GM18519 (cell line): ENCODE measurements around the gene GPR155.
"Not testable (repeated sequence)": the region's sequence is repeated elsewhere in the genome, so short reads cannot be mapped to it uniquely, and the experiment has no call there.

Experiments used
- ATAC-seq: cut with Tn5 transposase; IDR thresholded peaks from one replicate; pipeline ENCODE4 v1.9.1; 2021; ENCODE audit warnings: mild to moderate bottlenecking, moderate library complexity; ENCODE audit not compliant: unreplicated experiment, low FRiP score

The GPR155 gene

DNA sequence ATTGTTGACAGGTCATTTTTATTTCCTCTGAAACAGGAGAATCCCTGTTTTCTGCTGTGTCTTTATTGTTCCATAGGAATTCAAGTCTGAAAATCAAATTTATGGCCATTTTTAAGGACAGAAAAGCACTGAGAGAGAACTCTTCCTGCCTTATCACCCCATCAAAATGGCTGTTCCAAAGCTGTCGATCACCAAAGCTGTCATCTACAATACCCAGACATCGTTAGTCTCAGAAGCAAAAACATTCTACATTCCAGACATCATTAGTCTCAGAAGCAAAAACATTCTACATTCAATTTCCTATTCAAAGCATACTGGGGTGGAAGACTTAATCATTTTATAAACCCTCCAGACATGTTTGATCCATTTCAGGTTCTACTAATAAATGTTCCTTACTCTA, 46.9 kb downstream of the GPR155 start:
- no peak for ATAC-seq

DNA sequence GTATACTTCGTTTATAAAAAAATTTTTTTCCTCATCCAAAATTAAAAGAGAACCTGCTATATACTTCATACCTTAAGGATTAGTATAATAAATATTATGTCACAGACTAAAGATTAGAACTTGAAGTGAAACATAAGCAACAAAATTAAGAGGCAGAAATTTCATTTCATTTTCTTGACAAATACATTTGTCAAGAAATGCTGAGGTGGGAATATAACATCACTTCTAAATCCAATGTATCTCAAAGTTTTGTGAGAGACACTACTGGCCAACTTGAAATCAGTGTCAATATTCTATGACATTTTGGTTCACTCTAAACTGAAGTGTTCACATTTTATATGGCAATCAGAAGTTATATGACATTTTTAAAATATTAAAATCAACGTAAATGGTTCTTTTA, 47.5 kb downstream of the GPR155 start:
- ATAC-seq: no peak

DNA sequence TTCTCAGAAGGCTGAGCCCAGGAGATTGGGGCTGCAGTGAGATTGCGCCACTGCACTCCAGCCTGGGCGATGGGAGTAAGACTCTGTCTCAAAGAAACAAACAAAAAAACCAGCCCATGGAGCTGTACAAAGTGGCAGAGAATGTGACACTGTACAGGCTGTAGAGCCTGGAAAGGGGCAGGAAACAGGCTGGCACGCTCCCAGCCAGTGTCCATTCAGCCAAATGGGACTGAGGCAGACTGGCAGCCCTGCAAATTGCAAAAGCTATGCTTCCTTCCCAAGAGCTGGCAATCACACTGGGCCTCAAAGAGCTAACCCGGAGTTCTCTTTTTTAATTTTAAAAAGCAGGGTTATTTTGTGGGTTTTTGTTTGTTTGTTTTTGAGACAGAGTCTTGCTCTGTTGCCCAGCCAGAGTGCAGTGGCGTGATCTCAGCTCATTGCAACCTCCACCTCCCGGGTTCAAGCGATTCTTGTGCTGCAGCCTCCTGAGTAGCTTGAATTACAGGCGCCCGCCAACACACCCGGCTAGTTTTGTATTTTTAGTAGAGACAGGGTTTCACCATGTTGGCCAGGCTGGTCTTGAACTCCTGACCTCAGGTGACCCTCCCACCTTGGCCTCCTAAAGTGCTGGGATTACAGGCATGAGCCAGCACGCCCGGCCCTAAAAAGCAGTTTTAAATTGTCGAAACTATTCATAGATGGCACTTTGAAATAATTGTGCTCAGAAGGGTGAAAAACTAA, 48.5 kb downstream of the GPR155 start:
- ATAC-seq: no peak

DNA sequence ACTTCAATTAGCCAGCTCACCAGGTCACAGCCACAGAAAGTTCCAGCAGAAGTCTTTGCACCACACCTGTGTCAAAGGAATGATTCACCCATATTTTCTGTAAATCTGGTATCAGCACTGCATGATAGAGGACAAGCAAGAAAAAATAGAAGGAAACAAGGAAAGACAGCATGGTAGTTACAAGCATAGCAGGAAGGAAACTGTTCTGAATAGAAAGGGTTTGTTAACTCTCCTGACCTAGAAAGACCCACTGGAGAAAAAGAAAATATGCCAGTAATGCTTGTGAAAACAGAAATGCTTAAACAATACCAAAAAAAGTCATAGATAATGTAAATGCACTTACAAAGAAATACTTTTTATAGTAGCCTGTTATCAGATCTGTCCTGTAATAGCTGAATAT, 50.5 kb downstream of the GPR155 start:
- no peak for ATAC-seq

DNA sequence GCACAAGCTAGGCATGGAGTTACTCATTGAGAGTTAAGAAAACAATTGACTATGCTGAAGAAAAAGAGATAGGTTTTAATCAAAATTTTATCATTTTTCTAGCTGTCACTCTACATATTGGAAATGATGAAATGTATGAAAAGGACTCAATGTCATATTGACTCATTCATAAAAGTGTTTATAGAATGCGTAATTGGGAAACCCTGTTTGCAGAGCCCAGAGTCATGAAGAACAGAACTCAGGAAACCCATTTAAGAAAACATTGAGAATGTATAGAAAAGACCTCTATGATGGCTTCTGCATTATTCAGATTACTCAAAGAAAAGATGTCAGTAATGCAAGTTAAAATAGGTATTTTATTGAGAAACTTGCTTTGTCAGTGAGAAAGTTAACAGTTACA, 54.9 kb downstream of the GPR155 start:
- ATAC-seq: no peak

DNA sequence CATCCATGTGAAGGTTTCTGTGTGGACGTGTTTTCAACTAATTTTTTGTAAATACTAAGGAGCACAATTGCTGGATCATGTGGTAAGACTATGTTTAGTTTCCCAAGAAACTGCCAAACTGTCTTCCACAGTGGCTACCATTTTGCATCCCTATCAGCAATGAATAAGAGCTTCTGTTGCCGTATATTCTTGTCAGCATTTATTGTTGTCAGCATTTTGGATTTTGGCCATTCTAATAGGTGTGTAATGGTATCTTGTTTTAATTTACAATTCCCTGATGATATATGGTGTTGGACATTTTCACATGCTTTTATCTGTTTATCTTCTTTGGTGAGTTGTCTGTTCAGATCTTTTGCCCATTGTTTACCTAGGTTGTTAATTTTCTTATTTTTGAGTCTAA, 56.8 kb downstream of the GPR155 start:
- no peak for ATAC-seq

DNA sequence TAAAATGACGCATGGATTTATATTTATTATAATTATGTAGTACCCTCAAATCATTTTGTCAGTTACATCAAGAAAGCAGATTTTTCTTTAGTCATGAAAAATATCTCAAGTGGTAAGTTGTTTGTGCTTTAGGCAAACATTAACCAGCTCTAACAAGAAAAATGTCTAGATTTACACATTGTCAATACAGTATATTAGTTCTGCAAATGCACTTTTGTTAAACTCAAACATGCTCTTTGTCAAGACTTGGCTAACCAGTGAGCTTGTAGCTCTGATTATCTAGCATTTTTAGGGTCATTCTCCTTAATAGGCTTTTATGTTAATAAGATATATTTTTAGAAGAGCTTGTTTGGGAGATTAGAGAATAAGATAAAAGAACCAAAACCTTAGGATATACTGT, 58.6 kb downstream of the GPR155 start:
- no peak for ATAC-seq

DNA sequence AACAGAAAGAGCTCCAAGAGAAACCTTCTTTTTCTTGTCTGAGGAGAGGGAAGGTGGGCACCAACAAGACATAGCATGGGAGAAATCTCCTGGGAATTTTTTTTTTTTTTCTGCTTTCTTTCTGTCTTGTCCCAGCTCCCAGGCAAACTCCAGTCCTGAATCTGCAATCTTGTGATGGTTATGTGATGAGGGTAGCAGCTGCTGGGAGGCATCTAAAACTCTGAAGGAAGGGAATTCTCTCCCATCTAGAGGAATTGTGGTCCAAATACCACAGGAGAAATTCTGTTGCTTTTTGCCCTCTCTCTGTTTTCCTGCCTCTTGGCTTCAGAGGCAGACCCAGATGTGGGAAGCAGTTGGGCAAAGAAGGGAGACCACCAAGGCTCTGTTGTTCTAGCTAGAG, 74.6 kb downstream of the GPR155 start:
- no peak for ATAC-seq

DNA sequence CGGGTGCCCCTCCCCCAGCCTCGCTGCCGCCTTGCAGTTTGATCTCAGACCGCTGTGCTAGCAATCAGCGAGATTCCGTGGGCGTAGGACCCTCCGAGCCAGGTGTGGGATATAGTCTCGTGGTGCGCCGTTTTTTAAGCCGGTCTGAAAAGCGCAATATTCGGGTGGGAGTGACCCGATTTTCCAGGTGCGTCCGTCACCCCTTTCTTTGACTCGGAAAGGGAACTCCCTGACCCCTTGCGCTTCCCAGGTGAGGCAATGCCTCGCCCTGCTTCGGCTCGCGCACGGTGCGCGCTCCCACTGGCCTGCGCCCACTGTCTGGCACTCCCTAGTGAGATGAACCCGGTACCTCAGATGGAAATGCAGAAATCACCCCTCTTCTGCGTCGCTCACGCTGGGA, 76.8 kb downstream of the GPR155 start:
- ATAC-seq: not testable (repeated sequence)

DNA sequence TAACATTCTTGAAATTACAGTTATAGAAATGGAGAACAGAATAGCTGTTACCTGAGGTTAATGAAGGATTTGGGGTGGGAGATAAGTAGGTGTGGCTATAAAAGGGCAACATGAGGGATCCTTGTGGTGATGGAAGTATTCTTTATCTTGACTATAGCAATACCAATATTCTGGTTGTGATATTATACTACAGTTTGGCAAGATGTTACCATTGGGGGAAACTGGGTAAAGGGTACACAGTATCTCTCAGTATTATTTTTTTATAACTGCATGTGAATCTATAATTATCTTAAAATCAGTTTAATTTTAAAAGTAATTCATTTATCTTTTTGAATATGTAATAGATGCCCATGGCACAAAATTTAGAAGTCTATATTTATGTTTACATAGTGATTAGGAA, 83.2 kb downstream of the GPR155 start:
- no peak for ATAC-seq

DNA sequence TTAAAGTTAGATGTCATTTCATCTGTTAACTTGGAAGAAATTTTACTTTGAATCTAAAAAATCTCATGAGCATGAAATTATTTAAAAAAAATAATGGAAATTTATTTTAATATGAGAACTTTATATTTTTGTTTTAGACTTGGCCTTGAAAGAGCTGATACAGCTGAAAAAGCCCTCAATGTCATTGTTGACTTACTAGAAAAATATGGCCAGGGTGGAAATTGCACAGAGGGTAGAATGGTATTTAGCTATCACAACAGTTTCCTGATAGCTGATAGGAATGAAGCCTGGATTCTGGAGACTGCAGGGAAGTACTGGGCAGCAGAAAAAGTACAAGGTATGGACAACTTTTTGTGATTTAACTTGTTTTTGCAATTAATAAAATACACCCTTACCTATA, 86.0 kb downstream of the GPR155 start:
- no peak for ATAC-seq

DNA sequence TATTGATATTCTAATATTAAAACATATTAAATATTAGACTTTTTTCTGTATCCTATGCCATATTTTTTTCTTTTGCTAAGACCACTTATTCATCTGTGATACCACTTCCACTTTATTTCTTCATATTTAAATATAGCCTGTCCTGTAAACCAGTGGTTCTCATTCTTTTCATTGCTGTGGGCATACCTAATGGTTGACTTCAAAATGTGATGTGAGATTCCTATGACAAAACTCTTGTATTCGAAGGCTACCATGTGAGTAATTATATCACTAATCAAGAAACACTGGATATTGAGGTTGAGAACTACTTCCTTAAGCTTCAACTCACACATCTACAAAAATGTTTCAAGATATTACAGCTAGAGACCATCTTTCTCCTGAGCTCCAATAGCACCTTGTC, 87.7 kb downstream of the GPR155 start:
- ATAC-seq: no peak

DNA sequence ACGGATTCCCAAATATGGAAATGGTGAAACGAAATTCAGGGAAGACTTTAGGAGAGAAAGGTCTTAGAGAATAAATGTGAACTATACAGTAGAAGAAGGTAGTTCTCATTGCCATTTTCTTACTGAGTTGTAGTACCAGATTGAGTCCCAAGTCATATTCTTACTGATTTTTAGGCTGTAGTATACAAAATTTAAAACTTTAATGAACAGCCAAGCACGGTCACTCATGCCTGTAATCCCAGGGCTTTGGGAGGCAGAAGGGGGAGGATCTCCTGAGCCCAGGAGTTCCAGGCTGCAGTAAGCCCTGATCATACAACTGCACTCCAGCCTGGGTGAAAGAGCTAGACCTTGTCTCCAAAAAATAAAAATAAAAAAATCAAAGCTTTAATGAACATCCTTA, 89.1 kb downstream of the GPR155 start:
- ATAC-seq: no peak

DNA sequence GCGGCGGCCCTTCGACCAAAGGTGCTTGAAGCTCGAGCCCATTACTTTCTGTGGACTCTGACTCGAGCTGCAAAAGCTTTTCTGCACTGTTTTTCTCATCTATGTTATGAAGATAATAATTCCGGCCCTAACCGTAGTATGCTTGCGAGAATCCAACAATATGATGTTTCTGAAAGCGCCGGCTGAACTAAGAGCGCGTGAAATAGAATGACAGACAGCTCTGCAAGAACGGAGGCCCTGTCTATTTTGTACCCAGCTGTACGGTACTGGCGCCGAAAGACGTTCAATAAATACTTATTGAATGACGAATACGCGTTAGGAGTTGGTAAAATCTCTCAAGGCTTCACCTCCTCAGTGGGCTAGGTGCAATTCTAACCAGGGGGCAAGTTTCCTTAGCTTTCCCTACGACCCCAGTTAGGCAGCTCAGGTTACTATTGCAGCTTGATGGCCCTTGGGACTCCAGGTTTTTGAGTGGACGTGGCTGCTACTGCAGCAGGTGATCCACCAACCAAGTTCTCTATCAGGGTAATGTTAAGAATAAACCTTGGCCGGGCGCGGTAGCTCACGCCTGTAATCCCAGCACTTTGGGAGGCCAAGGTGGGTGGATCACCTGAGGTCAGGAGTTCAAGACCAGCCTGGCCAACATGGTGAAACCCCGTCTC, 90.7 kb downstream of the GPR155 start:
- ATAC-seq: peak; percentile 8

DNA sequence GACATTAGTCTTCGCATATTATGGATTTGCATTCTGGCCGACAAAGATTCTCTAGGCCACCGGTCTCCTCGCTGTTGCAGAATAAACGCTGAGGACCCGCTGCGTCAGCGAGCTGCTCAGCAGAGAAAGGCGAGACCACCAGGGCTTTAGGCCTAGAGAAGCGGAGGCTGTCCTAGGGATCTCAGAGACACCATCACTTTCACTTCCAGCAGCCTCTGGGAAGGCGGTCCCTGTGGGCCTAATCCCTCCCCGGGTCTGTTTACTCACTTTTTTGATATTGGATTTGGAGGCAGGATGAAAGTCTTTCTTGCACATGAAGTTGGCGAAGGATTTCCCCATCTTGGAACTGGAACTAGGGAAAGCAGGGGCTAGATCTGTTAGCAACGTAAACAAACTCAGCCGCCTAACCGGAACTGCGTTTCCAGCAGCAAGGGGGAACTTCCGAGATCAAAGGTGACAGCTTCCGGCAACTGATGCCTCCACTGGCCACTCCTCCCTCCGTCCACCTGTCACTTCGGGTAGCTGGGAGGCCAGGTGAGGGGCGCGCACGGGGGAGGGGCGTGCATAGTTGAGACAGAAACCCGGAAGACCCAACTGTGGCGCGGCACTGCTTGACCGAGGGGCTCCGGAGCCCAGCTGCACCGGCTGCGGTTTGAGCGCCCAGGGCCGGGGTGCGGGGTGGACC, 91.4 kb downstream of the GPR155 start, which contains the start of gene SCRN3:
Gene SCRN3 (plus strand): TSS at position 447 of the 685 bp plus-strand sequence. CDS start 2,554 bp downstream, outside the sequence.
- ATAC-seq: peak; percentile 89

DNA sequence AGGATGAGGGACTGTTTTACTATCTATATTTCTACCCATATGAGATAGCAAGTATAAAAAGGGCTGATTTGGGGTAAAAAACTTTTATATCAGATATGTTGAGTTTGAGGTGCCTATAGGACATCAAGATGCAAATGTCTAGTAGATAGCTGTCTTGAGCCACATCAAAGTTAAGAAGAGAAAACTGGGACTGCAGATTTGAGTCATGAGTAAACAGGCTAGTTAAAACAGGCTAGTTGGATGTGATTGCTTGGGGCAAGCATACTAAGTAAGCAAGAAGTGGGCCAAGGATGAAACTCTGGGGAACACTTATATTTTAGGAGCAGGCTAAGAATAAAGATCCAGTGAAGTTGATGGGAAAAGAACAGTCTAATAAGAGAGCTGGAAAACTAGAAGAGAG, 94.1 kb downstream of the GPR155 start:
- ATAC-seq: no peak

DNA sequence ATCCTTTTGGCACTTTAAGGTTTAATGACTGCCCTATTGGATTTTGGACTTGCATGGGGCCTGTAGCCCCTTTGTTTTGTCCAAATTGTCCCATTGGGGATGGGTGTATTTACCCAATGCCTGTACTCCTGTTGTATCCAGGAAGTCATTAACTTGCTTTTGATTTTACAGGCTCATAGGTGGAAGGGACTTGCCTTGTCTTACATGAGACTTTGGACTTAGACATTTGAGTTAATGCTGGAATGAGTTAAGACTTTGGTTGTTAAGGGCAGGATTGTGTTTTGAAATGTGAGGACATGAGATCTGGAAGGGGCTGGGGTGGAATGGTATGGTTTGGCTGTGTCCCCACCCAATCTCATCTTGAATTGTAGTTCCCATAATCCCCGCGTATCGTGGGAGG, 96.5 kb downstream of the GPR155 start:
- not testable (repeated sequence) for ATAC-seq

DNA sequence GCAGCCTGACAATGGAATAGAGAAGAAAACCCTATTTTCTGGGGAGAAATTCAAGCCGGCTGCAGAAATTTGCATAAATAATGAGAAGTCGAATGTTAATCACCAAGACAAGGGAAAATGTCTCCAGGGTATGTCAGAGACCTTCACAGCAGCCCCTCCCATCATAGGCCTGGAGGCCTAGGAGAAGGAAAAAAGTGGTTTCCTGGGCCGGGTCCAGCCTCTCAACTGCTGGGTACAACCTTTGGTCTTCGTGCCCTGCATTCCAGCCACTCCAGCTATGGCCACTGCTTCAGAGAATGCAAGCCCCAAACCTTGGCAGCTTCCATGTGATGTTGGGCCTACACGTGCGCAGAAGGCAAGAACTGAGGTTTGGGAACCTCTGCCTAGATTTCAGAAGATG, 97.3 kb downstream of the GPR155 start:
- ATAC-seq: no peak

DNA sequence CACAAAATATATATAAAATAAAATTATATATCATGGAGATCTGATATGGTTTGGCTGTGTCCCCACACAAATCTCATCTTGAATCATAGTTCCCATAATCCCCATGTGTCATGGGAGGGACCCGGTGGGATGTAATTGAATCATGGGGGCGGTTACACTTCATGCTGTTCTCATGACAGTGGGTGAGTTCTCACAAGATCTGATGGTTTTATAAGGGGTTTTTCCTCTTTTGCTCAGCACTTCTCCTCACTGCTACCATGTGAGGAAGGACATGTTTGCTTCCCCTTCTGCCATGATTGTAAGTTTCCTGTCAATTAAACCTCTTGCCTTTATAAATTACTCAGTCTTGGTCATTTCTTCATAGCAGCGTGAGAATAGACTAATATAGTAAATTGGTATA, 98.1 kb downstream of the GPR155 start:
- ATAC-seq: not testable (repeated sequence)

DNA sequence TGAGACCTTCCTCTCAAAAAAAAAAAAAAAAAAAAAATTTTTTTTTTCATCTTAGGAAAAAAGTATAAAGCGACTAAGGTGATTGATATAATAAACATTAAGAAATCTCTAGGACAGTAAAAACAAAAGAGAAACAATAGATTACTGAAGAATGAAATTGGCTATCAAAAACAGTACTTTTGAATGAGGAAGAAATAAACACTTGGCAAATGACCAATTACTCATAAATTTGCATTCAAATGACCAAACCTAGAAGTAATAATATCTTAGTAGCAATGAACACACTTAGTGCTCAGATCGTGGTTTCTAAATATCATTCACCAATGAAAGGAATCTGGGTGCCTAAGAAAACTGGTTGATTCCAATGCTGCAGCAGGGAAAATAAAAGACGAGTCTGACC, 101.6 kb downstream of the GPR155 start:
- no peak for ATAC-seq

DNA sequence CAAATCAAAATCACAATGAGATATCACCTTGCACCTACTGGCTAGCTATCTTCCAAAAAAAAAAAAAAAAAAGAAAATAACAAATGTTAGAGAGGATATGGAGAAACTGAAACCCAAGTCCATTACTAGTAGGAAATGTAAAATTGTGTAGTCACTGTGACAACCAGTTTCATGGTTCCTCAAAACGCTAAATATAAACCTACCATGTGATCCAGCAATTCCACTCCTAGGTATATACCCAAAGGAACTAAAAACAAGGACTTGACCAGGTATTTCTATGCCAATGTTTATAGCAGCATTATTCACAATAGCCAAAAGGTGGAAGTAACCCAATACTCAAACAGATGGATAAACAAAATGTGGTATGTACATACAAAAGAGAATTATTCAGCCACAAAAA, 103.0 kb downstream of the GPR155 start:
- no peak for ATAC-seq
